C1 segment of cervical spinal cord (tissue), 14 donors: ENCODE data around the gene PIGBOS1.
"Not testable (repeated sequence)": the region's sequence is repeated elsewhere in the genome, so short reads cannot be mapped to it uniquely, and the experiment has no call there.

ENCODE experiments used
- DNase-seq, 14 donors: peaks; one replicate each; lab custom pipeline; 2025; lab: John Stamatoyannopoulos, UW

PIGBOS1 gene

GRCh38 chr15:55297315-55297714, 21.6 kb downstream of the PIGBOS1 start:
- DNase-seq, result no peak

GRCh38 chr15:55290528-55291057, 28.3 kb downstream of the PIGBOS1 start:
- DNase-seq, result peak in 12 of 14 donors; percentile 0 to 74 (median 60)

- DNase-seq, result peak in 9 of 14 donors; percentile 12 to 57 (median 40)
Measured at GRCh38 chr15:55289746-55290527, 29.0 kb downstream of the PIGBOS1 start, which contains the start of gene RAB27A. Gene RAB27A (minus strand): TSS chr15:55289813. CDS start chr15:55234934, 54,879 bp downstream.

GRCh38 chr15:55289011-55289745, 29.7 kb downstream of the PIGBOS1 start:
- DNase-seq, result peak in 6 of 14 donors; percentile 4 to 31 (median 15)

GRCh38 chr15:55288006-55288717, 30.8 kb downstream of the PIGBOS1 start:
- no peak for DNase-seq

GRCh38 chr15:55286442-55287189, 32.3 kb downstream of the PIGBOS1 start:
- DNase-seq, result not testable (repeated sequence)

GRCh38 chr15:55284426-55284825, 34.5 kb downstream of the PIGBOS1 start:
- DNase-seq, result no peak

GRCh38 chr15:55283379-55284147, 35.4 kb downstream of the PIGBOS1 start:
- no peak for DNase-seq

GRCh38 chr15:55282284-55282833, 36.6 kb downstream of the PIGBOS1 start:
- DNase-seq, result peak in 1 of 14 donors; percentile 0

- no peak for DNase-seq
Measured at GRCh38 chr15:55281517-55282228, 37.2 kb downstream of the PIGBOS1 start.

- not testable (repeated sequence) for DNase-seq
Measured at GRCh38 chr15:55280589-55280988, 38.3 kb downstream of the PIGBOS1 start.

- DNase-seq, result peak in 1 of 14 donors; percentile 1
Measured at GRCh38 chr15:55279746-55280351, 39.1 kb downstream of the PIGBOS1 start.

GRCh38 chr15:55279100-55279745, 39.7 kb downstream of the PIGBOS1 start:
- DNase-seq, result no peak

- DNase-seq, result no peak
Measured at GRCh38 chr15:55277715-55278114, 41.2 kb downstream of the PIGBOS1 start.

- DNase-seq, result no peak
Measured at GRCh38 chr15:55277116-55277564, 41.8 kb downstream of the PIGBOS1 start.

GRCh38 chr15:55276324-55276723, 42.6 kb downstream of the PIGBOS1 start:
- no peak for DNase-seq

- no peak for DNase-seq
Measured at GRCh38 chr15:55270291-55270690, 48.6 kb downstream of the PIGBOS1 start.

- DNase-seq, result no peak
Measured at GRCh38 chr15:55268176-55268695, 50.7 kb downstream of the PIGBOS1 start.
